Measurements from ENCODE around the gene DGCR2.
"Not testable (repeated sequence)": the region's sequence is repeated elsewhere in the genome, so short reads cannot be mapped to it uniquely, and the experiment has no call there.

The DGCR2 gene

DNA sequence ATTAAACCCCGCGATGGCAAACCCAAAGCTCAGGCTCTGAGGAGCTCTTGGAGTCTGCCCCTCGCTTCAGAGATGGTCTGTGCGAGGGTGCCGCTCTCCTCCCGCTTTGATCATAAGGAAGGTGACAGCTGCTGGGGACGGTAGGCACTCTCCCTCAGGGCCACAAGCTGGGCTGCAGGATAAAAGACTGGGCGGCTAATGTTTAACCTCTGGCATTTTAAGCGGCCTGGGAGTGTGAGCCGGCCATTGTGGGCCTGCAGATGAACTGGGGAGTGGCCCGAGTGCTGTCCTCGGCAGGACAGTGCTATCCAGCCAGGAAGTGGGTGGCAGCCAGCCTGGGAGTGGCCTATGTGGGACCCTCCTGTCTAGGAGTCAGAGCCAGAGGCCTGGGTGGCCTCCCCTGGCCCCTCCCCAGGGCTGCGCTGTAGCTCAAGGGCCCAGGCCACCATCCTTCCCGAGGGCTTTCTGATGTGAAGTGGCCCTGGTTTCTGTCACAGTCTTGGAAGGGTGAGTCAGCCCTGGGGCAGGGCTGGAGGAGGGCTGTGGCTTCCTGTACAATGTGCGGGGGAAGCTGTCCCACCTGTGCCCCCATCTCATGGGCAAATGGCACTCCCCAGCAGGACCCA, 127.4 kb downstream of the DGCR2 start:
- no peak for DNase-seq

DNA sequence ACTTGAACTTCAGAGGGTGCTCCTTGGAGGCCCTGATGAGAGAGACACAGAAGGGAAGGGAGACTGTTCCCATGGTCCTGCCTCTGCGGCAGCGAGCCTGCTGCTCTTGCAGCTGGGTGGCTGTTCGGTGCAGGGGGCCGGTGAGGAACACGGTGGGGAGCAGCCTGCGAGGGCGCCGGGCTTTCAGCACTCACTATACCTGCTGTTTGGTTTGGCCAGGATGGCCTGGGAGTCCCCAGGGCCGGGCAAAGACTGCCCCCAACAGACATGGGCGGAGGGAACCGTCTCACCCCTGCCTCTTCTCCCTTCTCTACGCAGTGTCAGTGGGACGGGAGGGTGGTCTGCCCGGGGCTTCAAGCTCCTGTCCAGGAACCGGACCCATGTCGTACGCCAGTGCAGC, 128.2 kb downstream of the DGCR2 start:
- DNase-seq = no peak

- DNase-seq = no peak
Measured at GRCh38 chr22:18992543-18993198, 129.5 kb downstream of the DGCR2 start.

DNA sequence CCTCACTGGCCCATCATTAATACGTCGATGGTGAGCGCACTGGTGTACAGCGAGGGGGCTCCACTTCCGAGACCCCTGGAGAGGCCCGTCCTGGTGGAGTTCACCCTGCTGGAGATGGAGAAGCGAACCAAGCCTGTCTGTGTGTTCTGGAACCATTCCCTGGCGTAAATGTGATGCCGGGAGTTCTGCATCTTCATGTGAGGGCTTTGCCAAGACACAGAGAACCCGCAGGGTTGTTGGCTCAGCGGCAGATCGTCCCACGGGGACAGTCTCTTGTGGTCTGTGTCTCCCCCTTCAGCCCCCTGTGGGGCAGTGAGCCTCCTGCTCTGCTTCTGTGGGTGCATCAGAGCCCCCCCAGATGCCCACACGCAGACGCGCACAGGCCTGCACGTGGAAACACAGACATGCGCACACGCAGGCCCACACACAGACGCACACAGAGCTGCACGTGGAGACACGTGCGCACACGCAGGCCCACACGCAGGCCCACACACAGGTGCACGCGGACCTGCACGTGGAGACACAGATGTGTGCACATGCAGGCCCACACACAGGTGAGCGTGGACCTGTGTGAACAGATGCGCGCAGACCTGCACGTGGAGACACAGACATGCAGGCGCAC, 130.3 kb downstream of the DGCR2 start:
- no peak for DNase-seq

DNA sequence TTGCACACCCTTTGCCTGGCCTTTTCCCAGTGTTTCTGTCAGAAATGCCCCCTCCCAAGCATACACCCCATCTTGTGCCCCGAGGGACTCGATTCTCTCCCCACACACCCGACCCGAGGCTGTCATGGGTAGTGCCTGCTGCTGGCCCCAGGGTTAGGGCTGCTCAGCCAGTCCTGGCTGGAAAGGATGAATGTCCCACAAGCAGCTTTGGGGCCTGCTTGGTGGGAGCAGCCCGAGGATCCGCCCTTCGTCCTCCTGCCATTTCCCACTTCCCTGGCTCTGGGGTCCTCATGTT, 131.1 kb downstream of the DGCR2 start:
- no peak for DNase-seq

DNA sequence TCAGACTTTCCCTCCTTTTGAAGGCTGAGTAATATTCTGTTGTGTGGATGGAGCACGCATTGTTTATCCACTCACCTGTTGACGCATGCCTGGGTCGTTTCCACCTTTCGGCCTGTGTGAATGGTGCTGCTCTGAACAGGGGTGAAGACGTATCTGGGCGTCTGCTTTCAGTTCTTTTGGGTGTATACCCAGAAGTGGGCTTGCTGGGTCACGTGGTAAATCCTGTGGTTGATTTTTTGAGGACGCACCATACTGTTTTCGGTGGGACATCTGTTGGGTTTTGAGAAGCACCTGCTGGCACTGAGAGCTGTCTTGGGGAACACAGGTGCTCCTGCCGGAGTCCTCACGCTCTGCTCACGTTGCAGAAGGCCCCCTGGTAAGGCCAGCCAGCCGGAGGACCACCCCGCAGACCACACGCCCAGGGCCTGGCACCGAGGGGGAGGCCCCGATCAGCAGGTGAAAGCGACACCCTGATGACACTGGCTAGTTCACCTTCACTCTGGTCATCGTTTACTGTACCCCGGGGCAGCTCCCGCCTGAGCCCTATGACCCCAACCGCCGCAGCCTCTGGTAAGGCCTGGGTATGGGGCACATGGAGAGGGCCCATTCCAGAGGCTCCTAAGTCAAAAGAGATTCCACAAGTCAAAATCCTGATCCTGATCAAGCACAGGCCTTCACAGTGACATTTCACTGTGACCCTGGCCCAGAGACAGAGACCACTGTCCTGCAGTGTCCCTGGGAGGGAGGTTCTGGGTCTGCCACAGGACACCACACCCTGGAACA, 131.7 kb downstream of the DGCR2 start:
- no peak for DNase-seq

GRCh38 chr22:18988958-18989357, 133.3 kb downstream of the DGCR2 start:
- no peak for DNase-seq

GRCh38 chr22:18987765-18988164, 134.4 kb downstream of the DGCR2 start:
- DNase-seq = no peak

DNA sequence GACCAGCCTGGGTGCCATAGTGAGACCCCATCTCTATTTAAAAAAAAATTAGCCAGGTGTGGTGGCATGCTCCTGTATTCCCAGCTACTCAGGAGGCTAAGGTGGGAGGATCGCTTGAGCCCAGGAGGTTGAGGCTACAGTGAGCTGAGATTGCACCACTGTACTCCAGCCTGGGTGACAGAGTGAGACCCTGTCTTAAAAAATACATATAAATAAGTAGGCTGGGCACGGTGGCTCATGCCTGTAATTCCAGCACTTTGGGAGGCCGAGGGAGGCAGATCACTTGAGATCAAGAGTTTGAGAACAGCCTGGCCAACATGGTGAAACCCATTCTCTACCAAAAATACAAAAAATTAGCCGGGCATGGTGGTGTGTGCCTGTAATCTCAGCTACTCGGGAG, 135.1 kb downstream of the DGCR2 start:
- not testable (repeated sequence) for DNase-seq

Measured in SHP77 treated with DMSO at 0.1 percent for 48 hours (cell line).